ENCODE data around the gene GATAD2A. TPM values are rescaled to one million over a fixed set of nuclear protein-coding genes. Genes with fewer than 3 reads are reported as not detected.

Gene GATAD2A
- total and polyA plus RNA-seq, 9 of the 15 experiments (the other 6 are each of a cell fraction or from before 2014, with no cell fraction given): 2.4 to 226 (median 44.2) TPM

DNA sequence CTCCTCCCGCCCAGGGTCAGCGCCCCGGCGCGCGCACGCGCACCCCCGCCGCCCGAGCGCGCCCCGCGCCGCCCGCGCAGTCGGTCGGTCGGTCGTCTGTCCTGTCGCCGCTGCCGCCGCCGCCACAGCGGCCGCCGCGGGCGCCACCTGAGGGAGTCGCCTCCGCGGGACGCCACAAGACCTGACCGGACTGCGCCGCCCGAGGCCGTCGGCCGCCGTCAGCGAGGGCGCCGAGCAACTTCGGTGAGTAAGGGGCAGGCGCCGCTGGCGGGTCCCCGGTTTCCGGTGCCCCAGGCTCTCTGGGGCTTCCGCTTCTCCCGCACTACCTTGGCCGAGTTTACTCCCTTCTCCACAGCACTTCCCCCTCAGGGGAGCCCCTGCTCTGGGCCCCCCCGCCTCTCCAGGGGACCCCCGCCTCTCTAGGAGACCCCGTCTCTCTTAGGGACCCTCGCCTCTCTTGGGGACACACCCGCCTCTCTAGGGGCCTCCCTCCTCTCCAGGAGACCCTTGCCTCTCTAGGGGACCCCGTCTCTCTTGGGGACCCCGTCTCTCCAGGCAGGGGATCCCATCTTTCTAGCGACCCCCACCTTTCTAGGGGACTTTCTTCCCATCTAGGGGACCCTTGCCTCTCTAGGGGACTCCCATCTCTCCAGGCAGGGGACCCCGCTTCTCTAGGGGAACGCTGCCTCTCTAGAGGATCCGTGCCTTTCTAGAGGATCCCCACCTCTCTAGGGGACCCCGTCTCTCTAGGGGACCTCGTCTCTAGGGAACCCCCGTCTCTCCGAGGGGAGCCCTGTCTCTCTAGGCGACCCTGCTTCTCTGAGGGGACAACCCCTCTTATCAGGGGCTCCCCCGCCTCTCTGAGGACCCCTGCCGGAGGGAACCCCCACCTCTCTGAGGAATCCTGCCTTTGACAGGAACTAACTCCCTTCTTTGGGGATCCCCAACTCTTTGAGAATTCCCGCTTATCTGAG is 19.3 kb upstream of the GATAD2A start (continued):
- TF ChIP-seq, protein P1, sequence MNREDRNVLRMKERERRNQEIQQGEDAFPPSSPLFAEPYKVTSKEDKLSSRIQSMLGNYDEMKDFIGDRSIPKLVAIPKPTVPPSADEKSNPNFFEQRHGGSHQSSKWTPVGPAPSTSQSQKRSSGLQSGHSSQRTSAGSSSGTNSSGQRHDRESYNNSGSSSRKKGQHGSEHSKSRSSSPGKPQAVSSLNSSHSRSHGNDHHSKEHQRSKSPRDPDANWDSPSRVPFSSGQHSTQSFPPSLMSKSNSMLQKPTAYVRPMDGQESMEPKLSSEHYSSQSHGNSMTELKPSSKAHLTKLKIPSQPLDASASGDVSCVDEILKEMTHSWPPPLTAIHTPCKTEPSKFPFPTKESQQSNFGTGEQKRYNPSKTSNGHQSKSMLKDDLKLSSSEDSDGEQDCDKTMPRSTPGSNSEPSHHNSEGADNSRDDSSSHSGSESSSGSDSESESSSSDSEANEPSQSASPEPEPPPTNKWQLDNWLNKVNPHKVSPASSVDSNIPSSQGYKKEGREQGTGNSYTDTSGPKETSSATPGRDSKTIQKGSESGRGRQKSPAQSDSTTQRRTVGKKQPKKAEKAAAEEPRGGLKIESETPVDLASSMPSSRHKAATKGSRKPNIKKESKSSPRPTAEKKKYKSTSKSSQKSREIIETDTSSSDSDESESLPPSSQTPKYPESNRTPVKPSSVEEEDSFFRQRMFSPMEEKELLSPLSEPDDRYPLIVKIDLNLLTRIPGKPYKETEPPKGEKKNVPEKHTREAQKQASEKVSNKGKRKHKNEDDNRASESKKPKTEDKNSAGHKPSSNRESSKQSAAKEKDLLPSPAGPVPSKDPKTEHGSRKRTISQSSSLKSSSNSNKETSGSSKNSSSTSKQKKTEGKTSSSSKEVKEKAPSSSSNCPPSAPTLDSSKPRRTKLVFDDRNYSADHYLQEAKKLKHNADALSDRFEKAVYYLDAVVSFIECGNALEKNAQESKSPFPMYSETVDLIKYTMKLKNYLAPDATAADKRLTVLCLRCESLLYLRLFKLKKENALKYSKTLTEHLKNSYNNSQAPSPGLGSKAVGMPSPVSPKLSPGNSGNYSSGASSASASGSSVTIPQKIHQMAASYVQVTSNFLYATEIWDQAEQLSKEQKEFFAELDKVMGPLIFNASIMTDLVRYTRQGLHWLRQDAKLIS (CRISPR knock-in tag; IDR thresholded peaks at IDR 0.05): no peak
- TF ChIP-seq, protein P2, sequence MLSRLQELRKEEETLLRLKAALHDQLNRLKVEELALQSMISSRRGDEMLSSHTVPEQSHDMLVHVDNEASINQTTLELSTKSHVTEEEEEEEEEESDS (CRISPR knock-in tag; IDR thresholded peaks at IDR 0.05): no peak
- no peak for TF ChIP-seq SOX6 (IDR thresholded peaks at IDR 0.05)
- TF ChIP-seq GTF2F1 (IDR thresholded peaks at IDR 0.05; ENCODE audit: low read depth, low read length): no peak
- no peak for TF ChIP-seq MCM2 (IDR thresholded peaks at IDR 0.05; ENCODE audit: low read depth)
- no peak for TF ChIP-seq KLF1 (tag; IDR thresholded peaks at IDR 0.05)
- TF ChIP-seq ETV6 (IDR thresholded peaks at IDR 0.05; ENCODE audit: borderline replicate concordance in 1 of 2, low read depth in 2 of 2, low read length in 1 of 2): no peak
- no peak for TF ChIP-seq ETV6 (CRISPR knock-in tag; IDR thresholded peaks at IDR 0.05; ENCODE audit: borderline replicate concordance)
- TF ChIP-seq ZBTB7A (IDR thresholded peaks at IDR 0.05; ENCODE audit: borderline replicate concordance, control insufficient read depth, low read depth, low read length): peak; percentile 81; the same call in 1 of the 2 replicates
- TF ChIP-seq, protein P3, sequence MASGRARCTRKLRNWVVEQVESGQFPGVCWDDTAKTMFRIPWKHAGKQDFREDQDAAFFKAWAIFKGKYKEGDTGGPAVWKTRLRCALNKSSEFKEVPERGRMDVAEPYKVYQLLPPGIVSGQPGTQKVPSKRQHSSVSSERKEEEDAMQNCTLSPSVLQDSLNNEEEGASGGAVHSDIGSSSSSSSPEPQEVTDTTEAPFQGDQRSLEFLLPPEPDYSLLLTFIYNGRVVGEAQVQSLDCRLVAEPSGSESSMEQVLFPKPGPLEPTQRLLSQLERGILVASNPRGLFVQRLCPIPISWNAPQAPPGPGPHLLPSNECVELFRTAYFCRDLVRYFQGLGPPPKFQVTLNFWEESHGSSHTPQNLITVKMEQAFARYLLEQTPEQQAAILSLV (tag; IDR thresholded peaks at IDR 0.05): no peak
- TF ChIP-seq ZNF586 (CRISPR knock-in tag; conservative IDR thresholded peaks at IDR 0.05): no peak
- TF ChIP-seq CC2D1A (IDR thresholded peaks at IDR 0.05): no peak
- no peak for TF ChIP-seq ADNP (tag; IDR thresholded peaks at IDR 0.05)
- TF ChIP-seq, protein P4, sequence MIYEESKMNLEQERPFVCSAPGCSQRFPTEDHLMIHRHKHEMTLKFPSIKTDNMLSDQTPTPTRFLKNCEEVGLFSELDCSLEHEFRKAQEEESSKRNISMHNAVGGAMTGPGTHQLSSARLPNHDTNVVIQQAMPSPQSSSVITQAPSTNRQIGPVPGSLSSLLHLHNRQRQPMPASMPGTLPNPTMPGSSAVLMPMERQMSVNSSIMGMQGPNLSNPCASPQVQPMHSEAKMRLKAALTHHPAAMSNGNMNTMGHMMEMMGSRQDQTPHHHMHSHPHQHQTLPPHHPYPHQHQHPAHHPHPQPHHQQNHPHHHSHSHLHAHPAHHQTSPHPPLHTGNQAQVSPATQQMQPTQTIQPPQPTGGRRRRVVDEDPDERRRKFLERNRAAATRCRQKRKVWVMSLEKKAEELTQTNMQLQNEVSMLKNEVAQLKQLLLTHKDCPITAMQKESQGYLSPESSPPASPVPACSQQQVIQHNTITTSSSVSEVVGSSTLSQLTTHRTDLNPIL (CRISPR knock-in tag; IDR thresholded peaks at IDR 0.05): no peak
- no peak for TF ChIP-seq HNRNPUL1 (IDR thresholded peaks at IDR 0.05; ENCODE audit: low read length)
- no peak for TF ChIP-seq ZC3H4 (CRISPR knock-in tag; IDR thresholded peaks at IDR 0.05; ENCODE audit: borderline replicate concordance)
- no peak for TF ChIP-seq EGR1 (conservative IDR thresholded peaks at IDR 0.05)
- no peak for TF ChIP-seq HNRNPH1 (optimal IDR thresholded peaks at IDR 0.05; ENCODE audit: low read depth, low read length)
- TF ChIP-seq TAF7 (tag; IDR thresholded peaks at IDR 0.05): no peak
- TF ChIP-seq SRSF1 (IDR thresholded peaks at IDR 0.05; ENCODE audit: low read depth, low read length): no peak
- no peak for TF ChIP-seq MEIS2 (IDR thresholded peaks at IDR 0.05; ENCODE audit: partially characterized antibody)
